ENCODE measurements around the gene PCSK5. TPM values are rescaled to one million over a fixed set of nuclear protein-coding genes. Genes with fewer than 3 reads are reported as not detected.

PCSK5 gene
- total and polyA plus RNA-seq, 12 donors, result 2.2 to 31.8 (median 8.4) TPM

DNA sequence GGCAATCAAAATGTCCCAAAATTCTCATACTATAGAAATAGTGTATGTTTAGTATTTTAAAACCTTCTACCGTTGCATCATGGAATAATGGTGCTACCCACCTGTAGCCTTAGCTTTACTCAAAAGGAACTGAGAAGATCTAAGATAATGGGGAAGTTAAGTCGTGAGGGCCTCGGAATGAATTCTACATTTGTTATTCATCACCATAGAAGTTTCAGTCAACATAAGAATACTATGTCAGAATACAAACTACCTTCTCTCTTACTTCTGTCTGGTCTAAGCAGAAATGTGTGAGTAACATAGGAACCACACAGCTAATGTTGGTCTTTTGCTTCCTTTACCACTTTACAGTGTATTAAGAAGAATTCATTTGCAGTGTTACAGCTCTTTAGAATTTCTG lies 460.5 kb downstream of the PCSK5 start:
- intact Hi-C loops (cut with DNase I), result no loop called here
- TF ChIP-seq POLR2A (IDR thresholded peaks at IDR 0.05), result no peak
- TF ChIP-seq, protein P1, sequence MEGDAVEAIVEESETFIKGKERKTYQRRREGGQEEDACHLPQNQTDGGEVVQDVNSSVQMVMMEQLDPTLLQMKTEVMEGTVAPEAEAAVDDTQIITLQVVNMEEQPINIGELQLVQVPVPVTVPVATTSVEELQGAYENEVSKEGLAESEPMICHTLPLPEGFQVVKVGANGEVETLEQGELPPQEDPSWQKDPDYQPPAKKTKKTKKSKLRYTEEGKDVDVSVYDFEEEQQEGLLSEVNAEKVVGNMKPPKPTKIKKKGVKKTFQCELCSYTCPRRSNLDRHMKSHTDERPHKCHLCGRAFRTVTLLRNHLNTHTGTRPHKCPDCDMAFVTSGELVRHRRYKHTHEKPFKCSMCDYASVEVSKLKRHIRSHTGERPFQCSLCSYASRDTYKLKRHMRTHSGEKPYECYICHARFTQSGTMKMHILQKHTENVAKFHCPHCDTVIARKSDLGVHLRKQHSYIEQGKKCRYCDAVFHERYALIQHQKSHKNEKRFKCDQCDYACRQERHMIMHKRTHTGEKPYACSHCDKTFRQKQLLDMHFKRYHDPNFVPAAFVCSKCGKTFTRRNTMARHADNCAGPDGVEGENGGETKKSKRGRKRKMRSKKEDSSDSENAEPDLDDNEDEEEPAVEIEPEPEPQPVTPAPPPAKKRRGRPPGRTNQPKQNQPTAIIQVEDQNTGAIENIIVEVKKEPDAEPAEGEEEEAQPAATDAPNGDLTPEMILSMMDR (IDR thresholded peaks at IDR 0.05), result no peak
- H3K4me1 ChIP-seq (replicated peaks in 1 of 2), result no peaks in the 10 kb centered on the region
- DNase-seq, result no peak
- no peak overlapping the region for H3K4me3 ChIP-seq
- 47 to 67% (median 52%) methylated on average over 3 of the region's 3 CpGs for WGBS, 4 donors
- H3K9me3 ChIP-seq (replicated peaks in 1 of 3), result no peaks in the 10 kb centered on the region
- H3K27me3 ChIP-seq, result no peaks in the 10 kb centered on the region
- no peak overlapping the region for H3K27ac ChIP-seq
- no peaks in the 10 kb centered on the region for H3K36me3 ChIP-seq (replicated peaks in 1 of 2)

DNA sequence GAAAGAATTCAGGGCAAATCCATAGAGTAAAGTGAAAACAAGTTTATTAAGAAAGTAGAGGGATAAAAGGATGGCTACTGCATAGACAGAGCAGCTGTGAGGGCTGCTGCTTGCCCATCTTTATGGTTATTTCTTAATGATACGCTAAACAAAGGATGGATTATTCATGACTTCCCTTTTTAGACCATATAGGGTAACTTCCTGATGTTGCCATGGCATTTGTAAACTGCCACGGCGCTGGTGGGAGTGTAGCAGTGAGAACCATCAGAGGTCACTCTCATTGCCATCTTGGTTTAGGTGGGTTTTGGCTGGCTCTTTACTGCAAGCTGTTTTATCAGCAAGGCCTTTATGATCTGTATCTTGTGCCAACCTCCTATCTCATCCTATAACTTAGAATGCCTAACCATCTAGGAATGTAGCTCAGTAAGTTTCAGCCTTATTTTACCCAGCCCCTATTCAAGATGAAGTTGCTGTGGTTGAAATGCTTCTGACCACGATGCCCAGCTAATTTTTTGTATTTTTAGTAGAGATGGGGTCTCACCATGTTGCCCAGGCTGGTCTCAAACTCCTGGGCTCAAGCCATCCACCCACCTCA lies 461.6 kb downstream of the PCSK5 start:
- no peaks in the 10 kb centered on the region for H3K27me3 ChIP-seq
- H3K36me3 ChIP-seq (replicated peaks in 1 of 2), result no peaks in the 10 kb centered on the region
- no peak overlapping the region for H3K27ac ChIP-seq
- 59 to 80% (median 66%) methylated on average over 4 of the region's 4 CpGs for WGBS, 4 donors
- H3K4me3 ChIP-seq, result no peak overlapping the region
- H3K4me1 ChIP-seq (replicated peaks in 1 of 2), result no peaks in the 10 kb centered on the region
- no peaks in the 10 kb centered on the region for H3K9me3 ChIP-seq (replicated peaks in 1 of 3)
- intact Hi-C loops (cut with DNase I), result no loop called here
- no peak for DNase-seq
- TF ChIP-seq POLR2A (IDR thresholded peaks at IDR 0.05), result no peak
- TF ChIP-seq, protein P1 (IDR thresholded peaks at IDR 0.05), result no peak

DNA sequence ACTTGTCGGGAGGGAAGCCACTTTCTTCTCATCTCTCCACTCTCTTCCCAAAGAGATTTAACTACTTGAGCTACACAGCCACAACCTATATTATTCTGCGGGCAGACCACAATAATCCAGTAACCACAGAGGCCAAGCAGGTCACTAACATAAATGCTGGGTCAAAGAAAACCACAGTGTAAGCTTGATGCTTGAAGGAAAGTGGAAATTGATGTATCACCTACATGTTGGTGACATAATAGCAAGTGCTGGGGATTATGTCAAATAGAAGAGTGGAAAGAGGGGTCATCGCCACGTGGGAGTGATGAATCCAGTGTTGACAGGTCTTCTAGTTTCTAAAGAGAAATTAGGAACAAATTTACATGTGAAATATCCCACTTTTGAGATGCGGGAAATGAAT lies 462.8 kb downstream of the PCSK5 start:
- no peak overlapping the region for H3K4me3 ChIP-seq
- intact Hi-C loops (cut with DNase I), result no loop called here
- no peaks in the 10 kb centered on the region for H3K4me1 ChIP-seq (replicated peaks in 1 of 2)
- H3K27ac ChIP-seq, result no peak overlapping the region
- no peaks in the 10 kb centered on the region for H3K9me3 ChIP-seq (replicated peaks in 1 of 3)
- TF ChIP-seq POLR2A (IDR thresholded peaks at IDR 0.05), result no peak
- TF ChIP-seq, protein P1 (IDR thresholded peaks at IDR 0.05), result no peak
- no peak for DNase-seq
- no peaks in the 10 kb centered on the region for H3K36me3 ChIP-seq (replicated peaks in 1 of 2)
- H3K27me3 ChIP-seq, result no peaks in the 10 kb centered on the region
- WGBS, 4 donors, result 63 to 83% (median 72%) methylated on average over 5 of the region's 5 CpGs

DNA sequence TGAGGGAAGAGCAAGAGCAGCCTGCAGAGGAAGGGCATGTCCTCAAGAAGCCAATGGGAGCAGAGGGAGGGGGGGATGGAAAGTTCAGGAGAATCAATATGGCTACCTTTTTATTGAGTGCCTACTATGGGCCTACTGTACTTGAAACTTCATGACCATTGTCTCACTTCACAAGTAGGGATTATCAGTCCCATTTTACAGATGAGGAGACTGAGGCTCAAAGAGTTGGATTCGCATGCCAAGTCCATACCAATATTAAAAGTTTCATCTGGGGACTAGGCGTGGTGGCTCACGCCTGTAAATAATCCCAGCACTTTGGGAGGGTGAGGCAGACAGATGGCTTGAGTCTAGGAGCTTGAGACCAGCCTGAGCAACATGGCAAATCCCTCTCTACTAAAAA lies 463.7 kb downstream of the PCSK5 start:
- no peak for TF ChIP-seq POLR2A (IDR thresholded peaks at IDR 0.05)
- TF ChIP-seq, protein P1 (IDR thresholded peaks at IDR 0.05), result no peak
- no peaks in the 10 kb centered on the region for H3K4me1 ChIP-seq (replicated peaks in 1 of 2)
- H3K36me3 ChIP-seq (replicated peaks in 1 of 2), result no peaks in the 10 kb centered on the region
- WGBS, 4 donors, result 75 to 97% (median 92%) methylated on average over 3 of the region's 3 CpGs
- H3K9me3 ChIP-seq (replicated peaks in 1 of 3), result no peaks in the 10 kb centered on the region
- H3K4me3 ChIP-seq, result no peak overlapping the region
- H3K27me3 ChIP-seq, result no peaks in the 10 kb centered on the region
- intact Hi-C loops (cut with DNase I), result no loop called here
- DNase-seq, result no peak
- no peak overlapping the region for H3K27ac ChIP-seq

Data from adrenal gland (tissue), 12 donors.